ENCODE data around the gene NIM1K.
"Not testable (repeated sequence)": the region's sequence is repeated elsewhere in the genome, so short reads cannot be mapped to it uniquely, and the experiment has no call there.

The NIM1K gene

GRCh38 chr5:43174586-43174985 is 17.4 kb upstream of the NIM1K start:
- ChIA-PET POLR2A (interaction anchor here (0.6 kb wide), 1 partner anchor 39 kb away, joined by 5 read pairs; no protein-coding TSS in a partner anchor), CTCF (interaction anchor here (2.2 kb wide), 1 partner anchor 19 kb away, joined by 7 read pairs; no protein-coding TSS in a partner anchor)
- DNase-seq (ENCODE audit: extremely low spot score), result no peak
- no peak for TF ChIP-seq CTCF (IDR thresholded peaks at IDR 0.05; ENCODE audit: control extremely low read depth, extremely low read depth, low read depth, missing control alignments)

- DNase-seq (ENCODE audit: extremely low spot score), result no peak
- ChIA-PET POLR2A (interaction anchor here (0.6 kb wide), 1 partner anchor 32 kb away, joined by 4 read pairs; no protein-coding TSS in a partner anchor), CTCF (interaction anchor here (1.0 to 1.6 kb wide), 6 partner anchors 10 to 158 kb away, joined by 3 to 5 read pairs (median 4); partner anchors contain the start of gene NIM1K)
- no peak for TF ChIP-seq CTCF (IDR thresholded peaks at IDR 0.05; ENCODE audit: control extremely low read depth, extremely low read depth, low read depth, missing control alignments)
Measured at GRCh38 chr5:43179836-43180235, 12.2 kb upstream of the NIM1K start.

- ChIA-PET CTCF (no interaction called here), POLR2A (no interaction called here)
- TF ChIP-seq CTCF (IDR thresholded peaks at IDR 0.05; ENCODE audit: control extremely low read depth, extremely low read depth, low read depth, missing control alignments), result no peak
- no peak for DNase-seq (ENCODE audit: extremely low spot score)
Measured at GRCh38 chr5:43182421-43182820, 9.6 kb upstream of the NIM1K start.

GRCh38 chr5:43183101-43183500 is 8.9 kb upstream of the NIM1K start:
- POLR2A ChIA-PET; DNase-seq (ENCODE audit: extremely low spot score): not testable (repeated sequence)
- CTCF ChIA-PET, result interaction anchor here (1.3 kb wide), 1 partner anchor 67 kb away, joined by 3 read pairs; no protein-coding TSS in a partner anchor

GRCh38 chr5:43190755-43191603 is 1.0 kb upstream of the NIM1K start:
- ChIA-PET POLR2A (interaction anchor here (1.0 kb wide), 1 partner anchor 122 kb away, joined by 3 read pairs; the partner anchor contains the start of gene HMGCS1), CTCF (interaction anchor here (1.6 kb wide), 1 partner anchor 11 kb away, joined by 5 read pairs; no protein-coding TSS in a partner anchor)
- no peak for DNase-seq (ENCODE audit: extremely low spot score)
- TF ChIP-seq CTCF (IDR thresholded peaks at IDR 0.05; ENCODE audit: control extremely low read depth, extremely low read depth, low read depth, missing control alignments), result no peak

GRCh38 chr5:43192558-43193180 is 644 bp downstream of the NIM1K start:
- DNase-seq (ENCODE audit: extremely low spot score), result peak; percentile 34
- POLR2A ChIA-PET, result interaction anchor here (1.1 to 1.2 kb wide), 2 partner anchors 72 to 121 kb away, joined by 3 to 4 read pairs; partner anchors contain the start of gene HMGCS1

More at GRCh38 chr5:43192558-43193180, 644 bp downstream of the NIM1K start:
- TF ChIP-seq CTCF (IDR thresholded peaks at IDR 0.05; ENCODE audit: control extremely low read depth, extremely low read depth, low read depth, missing control alignments), result no peak
- CTCF ChIA-PET, result interaction anchor here (0.9 to 1.6 kb wide), 3 partner anchors 13 to 31 kb away, joined by 3 to 5 read pairs (median 3); no protein-coding TSS in a partner anchor
